Mesenchymal stem cell (in vitro differentiated cells and primary cell): ENCODE data around the gene ZBTB46.
A peak's percentile ranks its signal among the peaks of the same experiment; 100 is the strongest.

Experiments
- DNase-seq: peaks from one replicate; pipeline ENCODE4 v3.0.0-alpha.2; 2013
- H2AFZ ChIP-seq: one replicate; pipeline ENCODE4 v1.6.1; 2013; ENCODE audit warnings: low read depth, mild to moderate bottlenecking, control low read depth, inconsistent platforms, low read length, moderate library complexity
- H2AK5ac ChIP-seq: 2 replicates; pipeline ENCODE4 v1.6.1; 2013; ENCODE audit warnings: low read length, moderate library complexity, mild to moderate bottlenecking, inconsistent platforms; ENCODE audit not compliant: severe bottlenecking
- H2BK120ac ChIP-seq: one replicate; pipeline ENCODE4 v1.6.1; 2013; ENCODE audit warnings: low read depth, mild to moderate bottlenecking, inconsistent platforms, low read length, moderate library complexity
- H2BK12ac ChIP-seq, 2 experiments: one replicate each; pipeline ENCODE4 v1.6.1; 2013; ENCODE audit warnings: inconsistent platforms in 2 of 2, low read length in 2 of 2, mild to moderate bottlenecking in 2 of 2, moderate library complexity in 2 of 2, control low read depth in 1 of 2
- H2BK15ac ChIP-seq: one replicate; pipeline ENCODE4 v1.6.1; 2013; ENCODE audit warnings: mild to moderate bottlenecking, low read depth, inconsistent platforms; ENCODE audit not compliant: poor library complexity, severe bottlenecking
- H2BK5ac ChIP-seq: 2 replicates; pipeline ENCODE4 v1.6.1; 2013; ENCODE audit warnings: low read depth, mild to moderate bottlenecking, low read length, control low read depth, inconsistent platforms; ENCODE audit not compliant: poor library complexity, severe bottlenecking
- H3K14ac ChIP-seq, 2 experiments: one replicate each; pipeline ENCODE4 v1.6.1; 2013; ENCODE audit warnings: inconsistent platforms in 2 of 2, low read length in 2 of 2, control low read depth in 1 of 2, mild to moderate bottlenecking in 1 of 2, moderate library complexity in 1 of 2
- H3K18ac ChIP-seq, 2 experiments: one replicate each; pipeline ENCODE4 v1.6.1; 2013; ENCODE audit warnings: inconsistent platforms in 2 of 2, low read length in 2 of 2, control low read depth in 1 of 2, low read depth in 1 of 2, mild to moderate bottlenecking in 1 of 2
- H3K23ac ChIP-seq, 2 experiments: one replicate each; pipeline ENCODE4 v1.6.1; 2013; ENCODE audit warnings: inconsistent platforms in 2 of 2, low read length in 2 of 2, mild to moderate bottlenecking in 2 of 2, moderate library complexity in 2 of 2, control low read depth in 1 of 2
- H3K27ac ChIP-seq: 2 replicates; pipeline ENCODE4 v1.5.1; 2013; ENCODE audit warnings: mild to moderate bottlenecking, moderate library complexity, low read length, control low read depth, inconsistent platforms; ENCODE audit not compliant: poor library complexity, severe bottlenecking
- H3K27me3 ChIP-seq, 2 experiments: 2 replicates each; pipeline versions ENCODE4 v1.6.1 to v1.7.0; 2013; ENCODE audit warnings: low read length in 2 of 2, mild to moderate bottlenecking in 2 of 2, moderate library complexity in 2 of 2, control low read depth in 1 of 2, inconsistent platforms in 1 of 2; ENCODE audit not compliant: control insufficient read depth in 1 of 2, insufficient read depth in 1 of 2
- H3K36me3 ChIP-seq, 2 experiments: 2 replicates each; pipeline versions ENCODE4 v1.6.1 to v1.7.0; 2013; ENCODE audit warnings: low read length in 2 of 2, control low read depth in 1 of 2, inconsistent platforms in 1 of 2, low read depth in 1 of 2, mild to moderate bottlenecking in 1 of 2; ENCODE audit not compliant: insufficient read depth in 2 of 2, control insufficient read depth in 1 of 2
- H3K4ac ChIP-seq, 2 experiments: one replicate each; pipeline ENCODE4 v1.6.1; 2013; ENCODE audit warnings: inconsistent platforms in 2 of 2, low read length in 2 of 2, mild to moderate bottlenecking in 2 of 2, moderate library complexity in 2 of 2, control low read depth in 1 of 2, low read depth in 1 of 2
- H3K4me1 ChIP-seq: 2 replicates; pipeline ENCODE4 v1.6.1; 2013; ENCODE audit warnings: low read depth, low read length, control low read depth; ENCODE audit not compliant: control insufficient read depth, insufficient read depth
- H3K4me2 ChIP-seq: 2 replicates; pipeline ENCODE4 v1.6.1; 2013; ENCODE audit warnings: low read length, mild to moderate bottlenecking, inconsistent platforms; ENCODE audit not compliant: poor library complexity, severe bottlenecking
- H3K4me3 ChIP-seq, 2 experiments: 2 replicates each; pipeline versions ENCODE4 v1.5.1 to v1.7.0; 2013; ENCODE audit warnings: low read length in 2 of 2, mild to moderate bottlenecking in 2 of 2, control low read depth in 1 of 2, low read depth in 1 of 2; ENCODE audit not compliant: insufficient read depth in 1 of 2
- H3K79me1 ChIP-seq: replicated peaks from 2 replicates; pipeline ENCODE4 v1.6.1; 2013; ENCODE audit warnings: mild to moderate bottlenecking, control low read depth, low read length, inconsistent platforms; ENCODE audit not compliant: poor library complexity, severe bottlenecking
- H3K9ac ChIP-seq: 2 replicates; pipeline ENCODE4 v1.7.0; 2013; ENCODE audit warnings: mild to moderate bottlenecking, low read length, moderate library complexity
- H3K9me3 ChIP-seq: 2 replicates; pipeline ENCODE4 v1.7.0; 2013; ENCODE audit warnings: mild to moderate bottlenecking, low read length; ENCODE audit not compliant: control insufficient read depth
- H4K8ac ChIP-seq: one replicate; pipeline ENCODE4 v1.6.1; 2013; ENCODE audit warnings: inconsistent platforms, mild to moderate bottlenecking, low read length, moderate library complexity
- H4K91ac ChIP-seq: one replicate; pipeline ENCODE4 v1.6.1; 2013; ENCODE audit warnings: mild to moderate bottlenecking, low read length, inconsistent platforms
- WGBS: methylation state at CpG from one replicate; pipeline ENCODE4 v1.1.7; 2013; ENCODE audit warnings: mixed read lengths; 5-methylcytosine and 5-hydroxymethylcytosine counted together

The ZBTB46 gene

DNA sequence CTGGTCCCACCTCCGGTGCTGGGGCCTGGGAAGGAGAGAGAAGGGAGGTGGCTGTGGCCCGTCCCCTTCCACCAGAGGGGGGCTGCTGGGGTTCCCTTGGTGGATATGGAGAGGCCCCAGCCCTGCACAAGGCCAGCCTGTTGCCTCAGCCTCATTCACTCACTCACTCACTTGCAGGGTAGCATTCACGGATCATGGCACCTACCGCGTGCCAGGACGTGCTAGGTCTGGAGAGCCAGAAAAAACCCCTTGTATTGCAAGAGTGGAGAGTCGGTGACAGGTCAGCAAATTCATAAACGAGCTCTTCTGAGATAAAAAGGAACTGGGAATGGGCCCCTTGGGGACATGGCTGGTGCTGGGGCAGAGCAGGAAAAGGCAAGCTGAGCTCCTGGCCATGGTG, 6.4 kb upstream of the ZBTB46 start:
- H2BK120ac ChIP-seq: no peak overlapping the region
- no peak overlapping the region for H4K8ac ChIP-seq
- no peak overlapping the region for H4K91ac ChIP-seq
- H3K14ac ChIP-seq: no peak overlapping the region
- no peak overlapping the region for H3K23ac ChIP-seq
- H2BK5ac ChIP-seq: no peak overlapping the region
- H3K27me3 ChIP-seq: peaks cover 0 to 31% of the 10 kb centered on the region in 2 experiments
- H3K79me1 ChIP-seq: no peaks in the 10 kb centered on the region
- no peak overlapping the region for H3K27ac ChIP-seq
- no peak overlapping the region for H3K4me2 ChIP-seq
- no peak overlapping the region for H3K18ac ChIP-seq
- H3K4me3 ChIP-seq: no peak overlapping the region
- H3K36me3 ChIP-seq: no peaks in the 10 kb centered on the region
- no peak overlapping the region for H3K9ac ChIP-seq
- H2AFZ ChIP-seq: no peak overlapping the region
- 72% methylated on average over 7 of the region's 8 CpGs for WGBS
- H3K4me1 ChIP-seq: peaks cover 35% of the 10 kb centered on the region
- no peak overlapping the region for H2BK15ac ChIP-seq
- H3K9me3 ChIP-seq: no peaks in the 10 kb centered on the region
- no peak overlapping the region for H3K4ac ChIP-seq
- DNase-seq: no peak
- peak overlapping the region in 1 of 2 experiments; percentile 79 for H2BK12ac ChIP-seq
- H2AK5ac ChIP-seq: no peak overlapping the region

DNA sequence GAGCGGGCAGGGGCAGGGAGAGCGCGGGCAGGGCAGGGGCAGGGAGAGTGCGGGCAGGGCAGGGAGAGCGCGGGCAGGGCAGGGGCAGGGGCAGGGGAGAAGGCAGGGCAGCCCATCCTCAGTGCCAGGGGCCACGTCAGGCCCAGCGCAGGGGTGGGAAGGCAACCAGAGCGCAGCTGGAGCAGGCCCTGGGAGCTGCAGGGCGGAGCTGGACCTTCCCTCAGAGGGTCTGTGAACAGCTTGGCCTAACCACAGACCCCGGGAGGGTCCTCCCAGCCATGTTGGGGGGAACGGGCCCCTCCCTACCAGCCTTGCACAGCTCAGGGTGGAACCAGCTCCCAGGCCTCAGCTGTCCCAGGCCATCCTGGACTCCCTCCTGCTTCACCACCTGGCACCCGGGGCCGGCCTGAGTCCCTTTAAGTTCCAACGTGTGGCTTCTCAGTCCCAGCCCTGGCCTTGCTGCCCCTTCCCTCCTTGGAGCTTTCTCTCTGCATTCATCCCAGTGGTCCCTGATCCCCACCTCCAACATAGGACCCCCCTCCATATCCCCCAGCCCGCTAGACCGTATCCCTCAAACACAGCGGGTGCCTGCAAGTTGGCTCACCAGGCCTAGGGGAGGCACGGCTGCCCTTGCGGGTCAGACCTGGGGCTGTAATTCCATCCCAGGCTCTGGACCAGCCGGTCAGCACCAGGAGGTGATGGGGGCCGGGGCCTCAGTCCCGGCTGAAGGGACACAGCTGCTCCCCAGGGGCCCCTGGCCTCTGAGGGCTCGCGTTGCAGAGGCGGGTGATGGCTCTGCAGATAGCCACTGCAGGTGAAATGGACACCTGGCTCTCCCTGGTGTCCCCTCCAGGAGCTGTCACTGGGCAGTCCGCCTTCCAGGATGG, 5.6 kb upstream of the ZBTB46 start:
- H2AFZ ChIP-seq: no peak overlapping the region
- no peak overlapping the region for H3K27ac ChIP-seq
- H3K9ac ChIP-seq: no peak overlapping the region
- H3K4me3 ChIP-seq: no peak overlapping the region
- peak overlapping the region; percentile 50 for H4K8ac ChIP-seq
- H3K36me3 ChIP-seq: no peaks in the 10 kb centered on the region
- peak overlapping the region; percentile 25 for H2BK5ac ChIP-seq
- peak overlapping the region; percentile 49 for H2AK5ac ChIP-seq
- no peaks in the 10 kb centered on the region for H3K9me3 ChIP-seq
- peak overlapping the region; percentile 37 for H2BK15ac ChIP-seq
- H3K79me1 ChIP-seq: no peaks in the 10 kb centered on the region
- peaks cover 41% of the 10 kb centered on the region for H3K4me1 ChIP-seq
- no peak overlapping the region for H2BK120ac ChIP-seq
- WGBS: 87% methylated on average over 23 of the region's 27 CpGs
- no peak for DNase-seq
- peak overlapping the region in 1 of 2 experiments; percentile 44 for H3K18ac ChIP-seq
- no peak overlapping the region for H3K23ac ChIP-seq
- no peak overlapping the region for H3K4ac ChIP-seq
- no peak overlapping the region for H3K4me2 ChIP-seq
- H2BK12ac ChIP-seq: peak overlapping the region; percentile 0 to 79
- H4K91ac ChIP-seq: peak overlapping the region; percentile 64
- H3K14ac ChIP-seq: peak overlapping the region in 1 of 2 experiments; percentile 61
- H3K27me3 ChIP-seq: peaks cover 0 to 39% of the 10 kb centered on the region in 2 experiments

DNA sequence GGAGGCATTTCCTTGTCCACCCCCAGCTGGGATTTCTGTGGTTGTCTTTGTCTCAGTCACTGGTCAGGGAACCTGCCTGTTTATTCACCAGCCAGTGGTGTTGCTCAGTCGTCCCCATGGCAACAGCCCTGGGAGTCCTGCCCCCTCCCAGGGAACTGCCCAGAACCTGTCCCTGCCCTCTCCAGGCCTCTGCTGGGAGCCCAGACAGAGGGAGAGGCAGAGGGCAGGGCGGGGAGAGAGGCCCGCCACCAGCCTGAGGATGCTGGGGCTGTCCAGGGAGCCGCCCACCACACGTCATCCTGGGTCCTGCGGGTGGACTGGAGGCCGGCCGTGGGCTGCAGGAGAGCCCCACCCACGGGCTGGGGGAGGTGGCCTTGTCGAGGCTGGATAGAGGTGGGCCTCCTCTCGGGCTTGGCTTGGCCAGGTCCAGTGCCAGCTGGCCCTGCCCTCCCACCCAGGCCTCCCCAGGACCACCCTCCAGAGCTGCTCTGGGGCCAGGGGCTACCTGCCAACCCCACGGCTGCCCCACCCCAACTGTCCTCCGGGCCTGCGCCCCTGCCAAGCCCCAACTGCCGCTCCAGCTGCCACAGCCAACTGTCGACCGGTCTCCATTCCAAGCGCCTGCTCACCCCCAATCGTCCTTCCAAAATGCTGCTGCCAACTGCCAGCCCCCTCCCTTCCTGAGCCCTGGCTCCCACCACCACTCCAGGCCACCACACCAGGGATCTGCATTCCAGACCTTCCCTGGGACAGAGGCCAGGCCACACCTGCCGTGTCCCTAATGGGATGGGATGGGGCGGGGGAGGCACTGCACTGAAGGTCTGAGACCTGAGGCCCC, 4.2 kb upstream of the ZBTB46 start:
- Histone ChIP-seq H3K4me1 (peaks cover 40% of the 10 kb centered on the region), H3K18ac (peak overlapping the region; percentile 50 to 90), H3K4me3 (no peak overlapping the region), H4K91ac (peak overlapping the region; percentile 99), H3K9ac (no peak overlapping the region), H2AK5ac (peak overlapping the region; percentile 97), H2BK5ac (peak overlapping the region; percentile 20), H4K8ac (peak overlapping the region; percentile 63), H3K27me3 (peaks cover 0 to 41% of the 10 kb centered on the region in 2 experiments), H2BK15ac (peak overlapping the region; percentile 75), H2AFZ (no peak overlapping the region), H2BK12ac (peak overlapping the region; percentile 84 to 96), H3K14ac (peak overlapping the region in 1 of 2 experiments; percentile 73), H3K79me1 (no peaks in the 10 kb centered on the region), H2BK120ac (peak overlapping the region; percentile 94), H3K9me3 (no peaks in the 10 kb centered on the region), H3K23ac (peak overlapping the region in 1 of 2 experiments; percentile 3), H3K27ac (no peak overlapping the region), H3K4me2 (no peak overlapping the region), H3K4ac (peak overlapping the region; percentile 69 to 97), H3K36me3 (no peaks in the 10 kb centered on the region)
- peak; percentile 98 for DNase-seq
- whole genome bisulfite sequencing: 38% methylated on average over 18 of the region's 21 CpGs

DNA sequence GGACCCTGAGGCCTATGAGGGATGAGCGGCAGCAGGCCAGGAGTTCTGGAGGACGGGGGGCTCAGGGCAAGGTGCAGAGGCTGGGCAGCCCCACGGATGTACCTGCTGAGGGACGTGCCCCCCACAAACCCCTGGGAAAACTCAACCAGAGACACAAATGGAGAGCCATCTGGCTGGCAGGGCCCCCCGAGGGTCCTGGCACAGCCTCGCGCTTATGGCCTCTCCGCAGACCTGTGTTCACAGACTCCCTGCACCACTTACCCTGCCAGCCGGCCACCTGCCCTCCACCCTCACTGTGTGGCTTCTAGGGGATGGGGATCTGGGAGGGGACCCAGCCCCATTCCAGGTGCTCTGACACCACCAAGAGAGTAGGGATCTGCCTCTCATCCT, 3.4 kb upstream of the ZBTB46 start:
- H4K8ac ChIP-seq: peak overlapping the region; percentile 92
- peak overlapping the region; percentile 75 for H2BK120ac ChIP-seq
- H3K79me1 ChIP-seq: no peaks in the 10 kb centered on the region
- peak overlapping the region; percentile 75 for H2BK15ac ChIP-seq
- peak overlapping the region; percentile 97 for H4K91ac ChIP-seq
- H3K4me1 ChIP-seq: peaks cover 39% of the 10 kb centered on the region
- H3K36me3 ChIP-seq: no peaks in the 10 kb centered on the region
- peak overlapping the region; percentile 25 to 99 for H3K18ac ChIP-seq
- H2AK5ac ChIP-seq: peak overlapping the region; percentile 91
- H3K23ac ChIP-seq: peak overlapping the region in 1 of 2 experiments; percentile 77
- no peak overlapping the region for H3K9ac ChIP-seq
- 96% methylated on average over 7 of the region's 9 CpGs for WGBS
- no peak overlapping the region for H3K4me3 ChIP-seq
- peaks cover 0 to 47% of the 10 kb centered on the region in 2 experiments for H3K27me3 ChIP-seq
- H3K9me3 ChIP-seq: no peaks in the 10 kb centered on the region
- H2BK12ac ChIP-seq: peak overlapping the region; percentile 85 to 100
- no peak overlapping the region for H2AFZ ChIP-seq
- H2BK5ac ChIP-seq: no peak overlapping the region
- peak overlapping the region; percentile 90 to 99 for H3K4ac ChIP-seq
- no peak overlapping the region for H3K27ac ChIP-seq
- no peak for DNase-seq
- peak overlapping the region in 1 of 2 experiments; percentile 98 for H3K14ac ChIP-seq
- H3K4me2 ChIP-seq: peak overlapping the region; percentile 44
